ENCODE data around the gene LAMA3. TPM values are rescaled to one million over a fixed set of nuclear protein-coding genes. Genes with fewer than 3 reads are reported as not detected.
A peak's percentile ranks its signal among the peaks of the same experiment; 100 is the strongest.

The LAMA3 gene
- total and polyA plus RNA-seq, 2 donors (not counting 3 experiments of a cell fraction or from before 2014, with no cell fraction given) = 2.6 to 12.3 TPM

DNA sequence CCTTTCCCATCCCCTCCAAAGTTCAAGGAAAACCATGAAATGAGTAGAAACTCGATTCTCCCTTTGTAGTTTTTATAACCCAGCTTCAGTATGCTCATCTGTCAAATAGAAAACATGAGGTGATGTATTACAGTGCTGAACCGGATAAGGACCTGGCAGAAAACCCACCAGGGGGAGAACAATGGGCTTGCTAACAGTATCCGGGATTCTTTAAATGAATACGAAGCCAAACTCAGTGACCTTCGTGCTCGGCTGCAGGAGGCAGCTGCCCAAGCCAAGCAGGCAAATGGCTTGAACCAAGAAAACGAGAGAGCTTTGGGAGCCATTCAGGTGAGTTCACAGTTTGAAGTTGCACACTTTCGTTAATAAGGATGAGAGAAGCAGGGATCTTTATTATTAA is 211.7 kb downstream of the LAMA3 start:
- BruUV-seq (replicated peaks) = no TSS peak

More for the DNA sequence above, 211.7 kb downstream of the LAMA3 start:
- H3K4me3 ChIP-seq (replicated peaks in 1 of 3; ENCODE audit: insufficient read depth in 1 of 3, low read depth in 1 of 3, low read length in 3 of 3) = no peak overlapping the region
- DNase-seq (ENCODE audit: low read depth, low spot score) = peak; percentile 94
- dilution Hi-C loops (cut with MboI; ENCODE audit: extremely low pct_ligation_motif_present, low sequenced_read_pairs) (no loop called here), intact Hi-C loops (cut with micrococcal nuclease) (loop anchor here (1.0 kb wide), 1 partner anchor 48 kb away; no protein-coding TSS in a partner anchor)
- FAIRE-seq = peak; percentile 85
- ChIA-PET CTCF (interaction anchor here (1.0 to 2.6 kb wide), 9 partner anchors 9 to 198 kb away, joined by 3 to 14 read pairs (median 4); no protein-coding TSS in a partner anchor), POLR2A (interaction anchor here (1.1 kb wide), 1 partner anchor 18 kb away, joined by 3 read pairs; no protein-coding TSS in a partner anchor)
- H2AFZ ChIP-seq (ENCODE audit: low read depth, low read length) = peak overlapping the region; percentile 13
- H3K9ac ChIP-seq (replicated peaks; ENCODE audit: extremely low read depth, insufficient read depth, low read length) = no peak overlapping the region
- H3K9me3 ChIP-seq (replicated peaks; ENCODE audit: control insufficient read depth, insufficient read depth, low read length) = no peaks in the 10 kb centered on the region
- H3K36me3 ChIP-seq (ENCODE audit: control insufficient read depth in 2 of 2, extremely low read depth in 1 of 2, insufficient read depth in 2 of 2, low read length in 2 of 2) = no peaks in the 10 kb centered on the region
- no peaks in the 10 kb centered on the region for H3K27me3 ChIP-seq (ENCODE audit: control insufficient read depth in 2 of 2, insufficient read depth in 2 of 2, low read length in 2 of 2)
- no peaks in the 10 kb centered on the region for H3K79me2 ChIP-seq (ENCODE audit: control insufficient read depth, insufficient read depth, low read length)
- no peaks in the 10 kb centered on the region for H3K9me1 ChIP-seq (replicated peaks; ENCODE audit: control insufficient read depth, extremely low read depth, insufficient read depth, low read length)
- TF ChIP-seq POLR2AphosphoS5 (IDR thresholded peaks at IDR 0.05; ENCODE audit: insufficient read depth, low read depth, low read length) = peak; percentile 21
- TF ChIP-seq GATA2 (IDR thresholded peaks at IDR 0.05; ENCODE audit: insufficient read depth, insufficient read length, low read depth, low read length) = peak; percentile 28
- TF ChIP-seq CTCF (IDR thresholded peaks at IDR 0.05; ENCODE audit: extremely low read depth in 1 of 2, insufficient read depth in 1 of 2, low read depth in 1 of 2, low read length in 2 of 2) = no peak
- H4K20me1 ChIP-seq (replicated peaks; ENCODE audit: control insufficient read depth, extremely low read depth, insufficient read depth, low read length) = no peaks in the 10 kb centered on the region
- peak overlapping the region; percentile 37 for H3K4me2 ChIP-seq (ENCODE audit: insufficient read depth, low read length)
- H3K4me1 ChIP-seq (ENCODE audit: control insufficient read depth, extremely low read depth, insufficient read depth, low read length) = peaks cover 11% of the 10 kb centered on the region
- peak overlapping the region; percentile 52 for H3K27ac ChIP-seq (ENCODE audit: insufficient read depth, low read depth, low read length)

Measured in endothelial cell of umbilical vein (primary cell).